ENCODE data around the gene WASHC4. TPM values are rescaled to one million over a fixed set of nuclear protein-coding genes. Genes with fewer than 3 reads are reported as not detected.

Gene WASHC4
- total RNA-seq, 1 experiment from 2014 or later = 41.2 TPM

DNA sequence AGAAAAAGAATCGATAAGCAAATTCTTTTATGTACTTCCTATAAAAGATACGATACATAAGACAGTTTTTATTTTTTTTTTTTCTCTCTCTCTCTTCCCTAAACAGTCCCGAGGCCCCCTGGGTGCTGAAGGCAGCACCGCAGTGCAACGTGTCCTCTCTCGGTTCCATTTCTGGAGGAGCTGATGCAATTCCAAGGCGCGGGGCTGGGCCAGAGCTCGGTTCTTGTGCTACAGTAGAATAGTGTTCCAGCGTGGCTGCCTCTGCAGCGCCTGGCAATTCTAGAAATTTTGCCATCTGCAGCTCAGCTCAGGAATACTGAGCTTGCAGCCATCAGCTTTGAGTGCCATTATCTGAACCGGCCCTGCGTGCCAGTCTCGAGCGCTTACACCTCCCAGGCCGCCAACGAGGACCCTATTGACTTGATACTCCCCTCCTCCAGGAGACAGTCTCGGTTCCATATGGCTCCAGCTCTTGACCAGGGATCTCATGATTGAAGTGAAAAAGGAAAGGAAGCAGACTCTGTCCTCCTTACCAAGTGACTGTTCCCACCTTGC lies 23.9 kb upstream of the WASHC4 start:
- peak overlapping the region; percentile 71 to 93 for H3K4me3 Mint-ChIP-seq
- no peak overlapping the region for H2BK12ac ChIP-seq (ENCODE audit: insufficient read length, low read depth, low read length)
- H2BK120ac ChIP-seq (ENCODE audit: low read depth, low read length, poor library complexity, severe bottlenecking) = no peak overlapping the region
- no peak overlapping the region for H2BK5ac ChIP-seq (ENCODE audit: insufficient read length, low read length)
- H3K4me2 ChIP-seq (ENCODE audit: insufficient read depth, insufficient read length, low read length) = peak overlapping the region; percentile 78
- no peak overlapping the region for H3K23ac ChIP-seq (ENCODE audit: insufficient read length, low read depth, low read length)
- no peak overlapping the region for H3K14ac ChIP-seq (ENCODE audit: insufficient read depth, low read length)
- H3K4ac ChIP-seq (ENCODE audit: low read depth, low read length) = no peak overlapping the region
- no peaks in the 10 kb centered on the region for H3K79me2 ChIP-seq (ENCODE audit: insufficient read depth, low read length)
- H3K36me3 Mint-ChIP-seq (ENCODE audit: insufficient read depth in 1 of 3, low read depth in 3 of 3) = peaks cover 0 to 6% (median 1%) of the 10 kb centered on the region in 3 experiments; a peak in 1 of 7 replicates
- H3K27me3 ChIP-seq (ENCODE audit: insufficient read depth, low read length) = no peaks in the 10 kb centered on the region
- TF ChIP-seq, protein P1, sequence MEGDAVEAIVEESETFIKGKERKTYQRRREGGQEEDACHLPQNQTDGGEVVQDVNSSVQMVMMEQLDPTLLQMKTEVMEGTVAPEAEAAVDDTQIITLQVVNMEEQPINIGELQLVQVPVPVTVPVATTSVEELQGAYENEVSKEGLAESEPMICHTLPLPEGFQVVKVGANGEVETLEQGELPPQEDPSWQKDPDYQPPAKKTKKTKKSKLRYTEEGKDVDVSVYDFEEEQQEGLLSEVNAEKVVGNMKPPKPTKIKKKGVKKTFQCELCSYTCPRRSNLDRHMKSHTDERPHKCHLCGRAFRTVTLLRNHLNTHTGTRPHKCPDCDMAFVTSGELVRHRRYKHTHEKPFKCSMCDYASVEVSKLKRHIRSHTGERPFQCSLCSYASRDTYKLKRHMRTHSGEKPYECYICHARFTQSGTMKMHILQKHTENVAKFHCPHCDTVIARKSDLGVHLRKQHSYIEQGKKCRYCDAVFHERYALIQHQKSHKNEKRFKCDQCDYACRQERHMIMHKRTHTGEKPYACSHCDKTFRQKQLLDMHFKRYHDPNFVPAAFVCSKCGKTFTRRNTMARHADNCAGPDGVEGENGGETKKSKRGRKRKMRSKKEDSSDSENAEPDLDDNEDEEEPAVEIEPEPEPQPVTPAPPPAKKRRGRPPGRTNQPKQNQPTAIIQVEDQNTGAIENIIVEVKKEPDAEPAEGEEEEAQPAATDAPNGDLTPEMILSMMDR (conservative IDR thresholded peaks at IDR 0.05) = no peak
- peak; percentile 46 for DNase-seq
- no peaks in the 10 kb centered on the region for H3K9me3 ChIP-seq (ENCODE audit: control insufficient read depth, low read depth, low read length)
- peaks cover 1 to 7% of the 10 kb centered on the region in 2 experiments; a peak in 3 of 5 replicates for H3K9me3 Mint-ChIP-seq
- H3K4me1 ChIP-seq (ENCODE audit: insufficient read depth, low read length) = no peaks in the 10 kb centered on the region; the same call in 1 of the 2 replicates
- peak overlapping the region in 2 of 3 experiments; percentile 32 to 37; a peak in 3 of 7 replicates for H3K27ac Mint-ChIP-seq
- H3K4me1 Mint-ChIP-seq = peaks cover 18% of the 10 kb centered on the region in 2 experiments
- H4K20me1 ChIP-seq (ENCODE audit: control insufficient read depth, insufficient read depth, insufficient read length) = no peaks in the 10 kb centered on the region
- H2AFZ ChIP-seq (ENCODE audit: low read length) = peak overlapping the region; percentile 14
- H2BK20ac ChIP-seq (ENCODE audit: low read depth, low read length, poor library complexity, severe bottlenecking) = no peak overlapping the region
- no peak overlapping the region for H4K8ac ChIP-seq (replicated peaks; ENCODE audit: insufficient read length, low read depth, low read length)
- peak overlapping the region; percentile 5 for H3K9ac ChIP-seq (ENCODE audit: extremely low read depth, insufficient read length, low read length)
- H3K27me3 Mint-ChIP-seq (ENCODE audit: low read depth) = peaks cover 17% of the 10 kb centered on the region
- H3K18ac ChIP-seq (ENCODE audit: insufficient read length, low read depth, low read length) = no peak overlapping the region
- H3T11ph ChIP-seq (ENCODE audit: low read length) = no peak overlapping the region
- H3K27ac ChIP-seq (ENCODE audit: insufficient read length, low read depth, low read length) = no peak overlapping the region
- H2BK15ac ChIP-seq (ENCODE audit: low read depth, low read length) = no peak overlapping the region
- no peak overlapping the region for H4K5ac ChIP-seq (ENCODE audit: insufficient read length, low read depth, low read length)
- H4K91ac ChIP-seq (ENCODE audit: insufficient read length, low read depth, low read length) = no peak overlapping the region
- H2AK5ac ChIP-seq (ENCODE audit: insufficient read length, low read length) = no peak overlapping the region
- peaks cover 8% of the 10 kb centered on the region for H3K23me2 ChIP-seq (ENCODE audit: insufficient read length, low read depth, low read length, poor library complexity, severe bottlenecking)
- no CpG with 5 or more reads among the region's 18 CpGs for WGBS (ENCODE audit: extremely low coverage, insufficient read length, low lambda C conversion rate)
- no peak overlapping the region for H3K56ac ChIP-seq (ENCODE audit: insufficient read length, low read depth, low read length)
- H3K79me1 ChIP-seq (ENCODE audit: insufficient read depth, low read depth, low read length, poor library complexity, severe bottlenecking) = no peaks in the 10 kb centered on the region
